HFF-Myc (cell line): ENCODE measurements around the gene HTT.

Experiments used
- DNase-seq: peaks from one replicate; pipeline ENCODE4 v3.0.0-alpha.2; 2011; ENCODE audit warnings: low read depth; ENCODE audit errors: extremely low read depth
- H3K4me3 ChIP-seq: replicated peaks from 2 replicates; pipeline ENCODE4 v1.5.1; 2011; ENCODE audit warnings: low read depth, mild to moderate bottlenecking, control low read depth, low read length
- TF ChIP-seq, protein P1 (sequence below): IDR thresholded peaks from 2 replicates; pipeline ENCODE4 v1.5.1; 2012; ENCODE audit warnings: mild to moderate bottlenecking, low read depth, low read length, control low read depth; ENCODE audit errors: missing control alignments

Gene HTT

DNA sequence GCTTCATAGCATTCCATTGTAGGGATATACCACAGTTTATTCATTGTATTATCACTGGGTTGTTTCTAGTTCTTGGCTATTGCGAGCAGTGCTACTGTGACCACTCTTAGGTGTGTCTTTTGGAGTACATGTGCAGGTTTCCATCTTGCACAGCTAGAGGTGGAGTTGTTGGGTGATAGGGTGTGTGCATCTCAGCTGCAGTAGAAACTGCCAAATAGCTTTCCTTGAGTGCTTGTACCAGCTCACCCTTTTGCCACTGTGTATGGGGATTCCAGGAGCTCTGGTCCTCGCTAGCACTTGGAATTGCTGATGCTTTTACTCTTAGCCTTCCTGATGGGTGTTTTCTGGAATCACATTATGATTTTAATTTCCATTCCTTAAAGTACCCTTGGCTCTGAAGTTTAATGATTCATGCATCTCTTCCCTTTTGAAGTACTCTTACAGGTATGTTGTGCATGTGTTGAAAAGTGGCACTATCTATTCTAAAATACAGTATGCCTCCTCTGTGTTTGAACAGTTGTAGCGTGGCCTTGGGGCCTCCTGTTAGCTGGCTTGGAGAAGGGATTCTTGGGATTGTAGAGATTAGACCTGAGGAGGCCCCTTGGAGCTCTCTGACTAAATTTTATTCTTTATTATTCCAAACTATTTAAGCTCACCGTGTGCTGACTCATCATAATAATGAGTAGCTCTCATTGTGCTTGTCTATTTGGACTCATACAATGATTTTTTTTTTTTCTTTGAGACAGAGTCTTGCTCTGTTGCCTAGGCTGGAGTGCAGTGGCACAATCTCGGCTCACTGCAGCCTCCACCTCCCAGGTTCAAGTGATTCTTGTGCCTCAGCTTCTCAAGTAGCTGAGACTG is 38.4 kb downstream of the HTT start:
- DNase-seq = no peak
- TF ChIP-seq, protein P1, sequence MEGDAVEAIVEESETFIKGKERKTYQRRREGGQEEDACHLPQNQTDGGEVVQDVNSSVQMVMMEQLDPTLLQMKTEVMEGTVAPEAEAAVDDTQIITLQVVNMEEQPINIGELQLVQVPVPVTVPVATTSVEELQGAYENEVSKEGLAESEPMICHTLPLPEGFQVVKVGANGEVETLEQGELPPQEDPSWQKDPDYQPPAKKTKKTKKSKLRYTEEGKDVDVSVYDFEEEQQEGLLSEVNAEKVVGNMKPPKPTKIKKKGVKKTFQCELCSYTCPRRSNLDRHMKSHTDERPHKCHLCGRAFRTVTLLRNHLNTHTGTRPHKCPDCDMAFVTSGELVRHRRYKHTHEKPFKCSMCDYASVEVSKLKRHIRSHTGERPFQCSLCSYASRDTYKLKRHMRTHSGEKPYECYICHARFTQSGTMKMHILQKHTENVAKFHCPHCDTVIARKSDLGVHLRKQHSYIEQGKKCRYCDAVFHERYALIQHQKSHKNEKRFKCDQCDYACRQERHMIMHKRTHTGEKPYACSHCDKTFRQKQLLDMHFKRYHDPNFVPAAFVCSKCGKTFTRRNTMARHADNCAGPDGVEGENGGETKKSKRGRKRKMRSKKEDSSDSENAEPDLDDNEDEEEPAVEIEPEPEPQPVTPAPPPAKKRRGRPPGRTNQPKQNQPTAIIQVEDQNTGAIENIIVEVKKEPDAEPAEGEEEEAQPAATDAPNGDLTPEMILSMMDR = no peak
- no peak overlapping the region for H3K4me3 ChIP-seq

- H3K4me3 ChIP-seq = no peak overlapping the region
- no peak for DNase-seq
- TF ChIP-seq, protein P1 = no peak
These were observed 39.9 kb downstream of the HTT start for GRCh38 chr4:3114377-3114776.

- H3K4me3 ChIP-seq = no peak overlapping the region
- TF ChIP-seq, protein P1 = no peak
- DNase-seq = no peak
These were observed 41.3 kb downstream of the HTT start for GRCh38 chr4:3115637-3116270.

- TF ChIP-seq, protein P1 = no peak
- no peak overlapping the region for H3K4me3 ChIP-seq
- no peak for DNase-seq
These were observed 42.5 kb downstream of the HTT start for GRCh38 chr4:3116955-3117354.

- H3K4me3 ChIP-seq = no peak overlapping the region
- DNase-seq = no peak
- TF ChIP-seq, protein P1 = no peak
These were observed 43.8 kb downstream of the HTT start for GRCh38 chr4:3118312-3118711.

DNA sequence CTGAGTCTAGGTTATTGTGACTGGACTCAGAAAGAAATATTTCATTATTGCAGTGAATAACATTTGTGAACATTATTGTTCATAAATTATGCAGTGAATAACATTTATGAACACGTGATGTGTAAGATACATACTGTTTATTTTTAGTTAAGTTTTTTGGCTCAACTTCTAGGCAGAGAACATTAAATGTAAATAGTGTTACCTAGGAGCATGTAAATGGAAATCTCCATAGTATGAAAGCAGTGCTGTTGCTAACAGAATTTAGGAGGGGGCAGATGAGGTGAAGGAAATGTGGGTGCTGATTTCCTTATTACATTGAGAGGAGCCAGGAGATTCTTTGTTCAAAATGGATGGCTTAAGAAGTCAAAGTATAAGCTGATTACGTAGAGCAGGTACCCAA is 45.0 kb downstream of the HTT start:
- TF ChIP-seq, protein P1 = no peak
- no peak overlapping the region for H3K4me3 ChIP-seq
- no peak for DNase-seq
